ENCODE results near the gene CABP7.

GRCh38 chr22:29702000-29702930 is 17.5 kb upstream of the CABP7 start:
- TF ChIP-seq CTCF (conservative IDR thresholded peaks at IDR 0.05; ENCODE audit: low read depth, low read length), result no peak
- TF ChIP-seq EZH2 (IDR thresholded peaks at IDR 0.05; ENCODE audit: borderline replicate concordance, low read depth, low read length, poor library complexity, severe bottlenecking), result no peak

Data from A673 (cell line).